Stimulated activated CD8-positive, alpha-beta memory T cell treated with anti-CD3 and anti-CD28 coated beads, Interleukin-2, amount 100 ng/mL, for 48 hours (primary cell): ENCODE measurements around the gene BDKRB2.
A peak's percentile ranks its signal among the peaks of the same experiment; 100 is the strongest.

Experiments
- DNase-seq, 2 donors: peaks; one replicate each; pipeline ENCODE4 v3.0.0-alpha.2; 2020; ENCODE audit warnings: low read depth in 2 of 2

The BDKRB2 gene

GRCh38 chr14:96270565-96271420 is 66.2 kb downstream of the BDKRB2 start:
- no peak for DNase-seq

- DNase-seq: no peak
Observed at GRCh38 chr14:96271421-96271762, 66.8 kb downstream of the BDKRB2 start.

GRCh38 chr14:96272777-96273473 is 68.3 kb downstream of the BDKRB2 start:
- no peak for DNase-seq

- no peak for DNase-seq
Observed at GRCh38 chr14:96273629-96274028, 69.0 kb downstream of the BDKRB2 start.

- DNase-seq: no peak
Observed at GRCh38 chr14:96274122-96274521, 69.5 kb downstream of the BDKRB2 start.

GRCh38 chr14:96274543-96274942 is 69.9 kb downstream of the BDKRB2 start:
- DNase-seq: no peak

- peak; percentile 62 to 65 for DNase-seq
Observed at GRCh38 chr14:96275177-96276112, 70.8 kb downstream of the BDKRB2 start.

- no peak for DNase-seq
Observed at GRCh38 chr14:96277890-96278289, 73.3 kb downstream of the BDKRB2 start.

- no peak for DNase-seq
Observed at GRCh38 chr14:96279564-96279963, 74.9 kb downstream of the BDKRB2 start.

GRCh38 chr14:96280104-96280503 is 75.5 kb downstream of the BDKRB2 start:
- DNase-seq: no peak

GRCh38 chr14:96281486-96281885 is 76.8 kb downstream of the BDKRB2 start:
- DNase-seq: no peak

- DNase-seq: no peak
Observed at GRCh38 chr14:96284008-96284407, 79.4 kb downstream of the BDKRB2 start.

- DNase-seq: no peak
Observed at GRCh38 chr14:96284430-96284829, 79.8 kb downstream of the BDKRB2 start.

- no peak for DNase-seq
Observed at GRCh38 chr14:96285667-96286066, 81.0 kb downstream of the BDKRB2 start.

GRCh38 chr14:96286251-96286650 is 81.6 kb downstream of the BDKRB2 start:
- DNase-seq: no peak

GRCh38 chr14:96287856-96288255 is 83.2 kb downstream of the BDKRB2 start:
- no peak for DNase-seq
